ENCODE data around the gene PRKG1.

Gene PRKG1

GRCh38 chr10:51124852-51125251 lies 50.6 kb downstream of the PRKG1 start:
- no peak for TF ChIP-seq TAF1 (IDR thresholded peaks at IDR 0.05; ENCODE audit: borderline replicate concordance, insufficient read depth, low read length)
- no peak for TF ChIP-seq POLR2AphosphoS5 (IDR thresholded peaks at IDR 0.05; ENCODE audit: low read depth, low read length)
- TF ChIP-seq SIN3A (IDR thresholded peaks at IDR 0.05; ENCODE audit: borderline replicate concordance, insufficient read depth, low read length), result no peak
- TF ChIP-seq REST (IDR thresholded peaks at IDR 0.05; ENCODE audit: insufficient read depth in 1 of 2, low read depth in 2 of 2, low read length in 2 of 2), result no peak
- no peak for TF ChIP-seq FOXP2 (optimal IDR thresholded peaks at IDR 0.05; ENCODE audit: borderline replicate concordance, extremely low read depth, extremely low read length, insufficient read depth)

GRCh38 chr10:51125518-51125917 lies 51.2 kb downstream of the PRKG1 start:
- no peak for TF ChIP-seq TAF1 (IDR thresholded peaks at IDR 0.05; ENCODE audit: borderline replicate concordance, insufficient read depth, low read length)
- no peak for TF ChIP-seq SIN3A (IDR thresholded peaks at IDR 0.05; ENCODE audit: borderline replicate concordance, insufficient read depth, low read length)
- TF ChIP-seq FOXP2 (optimal IDR thresholded peaks at IDR 0.05; ENCODE audit: borderline replicate concordance, extremely low read depth, extremely low read length, insufficient read depth), result no peak
- TF ChIP-seq POLR2AphosphoS5 (IDR thresholded peaks at IDR 0.05; ENCODE audit: low read depth, low read length), result no peak
- no peak for TF ChIP-seq REST (IDR thresholded peaks at IDR 0.05; ENCODE audit: insufficient read depth in 1 of 2, low read depth in 2 of 2, low read length in 2 of 2)

GRCh38 chr10:51129946-51130544 lies 55.8 kb downstream of the PRKG1 start:
- TF ChIP-seq SIN3A (IDR thresholded peaks at IDR 0.05; ENCODE audit: borderline replicate concordance, insufficient read depth, low read length) (no peak), FOXP2 (optimal IDR thresholded peaks at IDR 0.05; ENCODE audit: borderline replicate concordance, extremely low read depth, extremely low read length, insufficient read depth) (no peak), REST (IDR thresholded peaks at IDR 0.05; ENCODE audit: insufficient read depth in 1 of 2, low read depth in 2 of 2, low read length in 2 of 2) (no peak), TAF1 (IDR thresholded peaks at IDR 0.05; ENCODE audit: borderline replicate concordance, insufficient read depth, low read length) (no peak), POLR2AphosphoS5 (IDR thresholded peaks at IDR 0.05; ENCODE audit: low read depth, low read length) (no peak)

DNA sequence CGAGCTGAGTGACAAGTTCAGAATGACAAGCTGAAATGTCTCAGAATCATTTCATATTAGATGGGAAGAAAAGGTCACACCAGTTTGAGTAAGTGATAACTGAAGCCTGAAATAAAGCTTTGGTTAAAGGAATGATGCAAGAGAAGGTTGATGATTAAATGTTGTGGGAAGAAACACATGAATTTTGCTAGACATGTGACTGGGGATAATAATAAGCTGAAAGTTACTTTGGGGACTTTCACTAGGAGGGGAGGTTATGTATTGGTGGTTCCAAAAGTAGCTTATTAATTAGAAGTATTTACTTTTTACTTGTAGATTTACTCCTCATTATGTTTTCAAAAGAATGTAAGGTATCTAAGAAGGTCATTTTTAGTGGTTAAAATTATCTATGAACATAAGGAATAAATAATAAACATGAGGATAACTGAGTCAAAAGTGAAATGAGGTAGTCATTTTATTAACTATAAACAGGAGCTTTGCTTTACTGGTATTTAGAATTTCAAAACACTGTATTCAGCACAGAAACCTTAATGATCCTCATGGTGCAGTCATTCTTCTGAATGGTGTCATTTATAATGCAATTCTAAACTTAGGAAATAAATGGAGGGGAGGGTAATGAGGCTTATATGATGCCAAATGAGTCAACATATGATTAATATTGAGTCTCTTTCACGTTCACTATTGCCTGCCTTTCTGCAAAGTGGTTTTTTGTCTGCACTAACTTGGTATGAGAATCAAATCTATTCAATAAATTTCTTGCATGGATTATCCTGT lies 63.7 kb downstream of the PRKG1 start:
- TF ChIP-seq POLR2AphosphoS5 (IDR thresholded peaks at IDR 0.05; ENCODE audit: low read depth, low read length) (no peak), TAF1 (IDR thresholded peaks at IDR 0.05; ENCODE audit: borderline replicate concordance, insufficient read depth, low read length) (no peak), FOXP2 (optimal IDR thresholded peaks at IDR 0.05; ENCODE audit: borderline replicate concordance, extremely low read depth, extremely low read length, insufficient read depth) (no peak), REST (IDR thresholded peaks at IDR 0.05; ENCODE audit: insufficient read depth in 1 of 2, low read depth in 2 of 2, low read length in 2 of 2) (no peak), SIN3A (IDR thresholded peaks at IDR 0.05; ENCODE audit: borderline replicate concordance, insufficient read depth, low read length) (no peak)
